Measurements from ENCODE around the gene MYO15B.

MYO15B gene

GRCh38 chr17:75570034-75570676 is 17.4 kb upstream of the MYO15B start:
- H3K4me3 ChIP-seq (replicated peaks; ENCODE audit: insufficient read depth, low read length) = no peak overlapping the region
- TF ChIP-seq SPI1 (IDR thresholded peaks at IDR 0.05; ENCODE audit: borderline replicate concordance, low read depth) (no peak), GABPA (IDR thresholded peaks at IDR 0.05; ENCODE audit: low read depth) (no peak), CTCF (IDR thresholded peaks at IDR 0.05; ENCODE audit: insufficient read depth, low read length) (no peak), REST (IDR thresholded peaks at IDR 0.05; ENCODE audit: insufficient replicate concordance, low read depth) (no peak), POLR2AphosphoS5 (IDR thresholded peaks at IDR 0.05; ENCODE audit: low read depth) (no peak)
- H3K27me3 ChIP-seq (ENCODE audit: insufficient read depth, poor library complexity, severe bottlenecking) = no peaks in the 10 kb centered on the region
- no peak for DNase-seq (ENCODE audit: low read depth in 1 of 2, low spot score in 1 of 2)
- peak overlapping the region; percentile 86; the same call in 1 of the 2 replicates for H3K27ac ChIP-seq (replicated peaks)

GRCh38 chr17:75570772-75571171 is 16.8 kb upstream of the MYO15B start:
- TF ChIP-seq CTCF (IDR thresholded peaks at IDR 0.05; ENCODE audit: insufficient read depth, low read length) = no peak
- no peak for TF ChIP-seq REST (IDR thresholded peaks at IDR 0.05; ENCODE audit: insufficient replicate concordance, low read depth)
- no peak for TF ChIP-seq SPI1 (IDR thresholded peaks at IDR 0.05; ENCODE audit: borderline replicate concordance, low read depth)
- TF ChIP-seq GABPA (IDR thresholded peaks at IDR 0.05; ENCODE audit: low read depth) = no peak
- no peak for TF ChIP-seq POLR2AphosphoS5 (IDR thresholded peaks at IDR 0.05; ENCODE audit: low read depth)
- no peak for DNase-seq (ENCODE audit: low read depth in 1 of 2, low spot score in 1 of 2)
- H3K27ac ChIP-seq (replicated peaks) = peak overlapping the region; percentile 86

GRCh38 chr17:75571197-75571884 is 16.3 kb upstream of the MYO15B start:
- no peaks in the 10 kb centered on the region for H3K27me3 ChIP-seq (ENCODE audit: insufficient read depth, poor library complexity, severe bottlenecking)
- TF ChIP-seq REST (IDR thresholded peaks at IDR 0.05; ENCODE audit: insufficient replicate concordance, low read depth) = peak; percentile 38
- TF ChIP-seq CTCF (IDR thresholded peaks at IDR 0.05; ENCODE audit: insufficient read depth, low read length) = no peak
- TF ChIP-seq GABPA (IDR thresholded peaks at IDR 0.05; ENCODE audit: low read depth) = no peak
- peak; percentile 92 for TF ChIP-seq POLR2AphosphoS5 (IDR thresholded peaks at IDR 0.05; ENCODE audit: low read depth)
- TF ChIP-seq SPI1 (IDR thresholded peaks at IDR 0.05; ENCODE audit: borderline replicate concordance, low read depth) = peak; percentile 100
- peak overlapping the region; percentile 57 for H3K4me3 ChIP-seq (replicated peaks; ENCODE audit: insufficient read depth, low read length)
- DNase-seq (ENCODE audit: low read depth in 1 of 2, low spot score in 1 of 2) = peak; percentile 87 to 96
- peak overlapping the region; percentile 86 for H3K27ac ChIP-seq (replicated peaks)

More at GRCh38 chr17:75570772-75571171, 16.8 kb upstream of the MYO15B start:
- Histone ChIP-seq H3K27me3 (ENCODE audit: insufficient read depth, poor library complexity, severe bottlenecking) (no peaks in the 10 kb centered on the region), H3K4me3 (replicated peaks; ENCODE audit: insufficient read depth, low read length) (no peak overlapping the region)
